Transverse colon (tissue), 4 donors: ENCODE data around the gene TBX3. TPM values are rescaled to one million over a fixed set of nuclear protein-coding genes. Genes with fewer than 3 reads are reported as not detected.
A peak's percentile ranks its signal among the peaks of the same experiment; 100 is the strongest.

Experiments used
- DNase-seq: peaks from one replicate; pipeline ENCODE4 v3.0.0-alpha.2; 2019
- H3K27ac ChIP-seq, 4 donors: fragments of 200-600 bp; sonication (generic); 2 replicates each; pipeline ENCODE4 v1.5.1; 2016 to 2018; ENCODE audit warnings: inconsistent platforms in 4 of 4
- H3K27me3 ChIP-seq: fragments of 200-600 bp; sonication (generic); 2 replicates; pipeline ENCODE4 v1.5.1; 2017; ENCODE audit warnings: inconsistent platforms
- H3K36me3 ChIP-seq, 4 donors: fragments of 200-600 bp; sonication (generic); 2 replicates each; pipeline ENCODE4 v1.5.1; 2017 to 2019; ENCODE audit warnings: inconsistent platforms in 4 of 4
- H3K4me1 ChIP-seq, 4 donors: fragments of 200-600 bp; sonication (generic); 2 replicates each; pipeline ENCODE4 v1.5.1; 2017 to 2020; ENCODE audit warnings: inconsistent platforms in 4 of 4
- H3K4me3 ChIP-seq, 4 donors: fragments of 200-600 bp; sonication (generic); 1 replicate in 1 of 4; 2 replicates in 3 of 4; pipeline versions ENCODE4 v1.5.1 to v1.6.1; 2017 to 2019; ENCODE audit warnings: inconsistent platforms in 4 of 4
- H3K9me3 ChIP-seq, 2 donors: fragments of 200-600 bp; sonication (generic); 2 replicates each; pipeline ENCODE4 v1.5.1; 2017 to 2019; ENCODE audit warnings: inconsistent platforms in 2 of 2
- CTCF ChIP-seq, 5 experiments: fragments of 200-600 bp in 3 of 5; fragments of 450-650 bp in 2 of 5; sonication (generic) in 3 of 5; IDR thresholded peaks; 1 replicate in 2 of 5; 2 replicates in 3 of 5; pipeline ENCODE4 v1.5.1; 2016 to 2017; ENCODE audit warnings: antibody characterized with exemption in 5 of 5, inconsistent platforms in 3 of 5, mild to moderate bottlenecking in 2 of 5, moderate library complexity in 1 of 5
- EP300 ChIP-seq: sonication (generic); formaldehyde crosslinking; IDR thresholded peaks from one replicate; pipeline ENCODE4 v1.6.1; 2017; ENCODE audit warnings: antibody characterized with exemption, low read depth
- POLR2A ChIP-seq: fragments of 450-650 bp; IDR thresholded peaks from one replicate; pipeline ENCODE4 v1.6.1; 2016; ENCODE audit warnings: antibody characterized with exemption, mild to moderate bottlenecking, moderate library complexity
- POLR2AphosphoS5 ChIP-seq, 3 donors: sonication (generic); formaldehyde crosslinking; IDR thresholded peaks; one replicate each; pipeline ENCODE4 v1.6.1; 2016; ENCODE audit warnings: antibody characterized with exemption in 3 of 3
- WGBS, 2 donors: methylation state at CpG; one replicate each; pipeline ENCODE4 v1.1.5; 2018; ENCODE audit warnings: low coverage in 1 of 2; 5-methylcytosine and 5-hydroxymethylcytosine counted together
- in situ Hi-C, 4 donors: fragments of 200-750 bp; cut with MboI; loops; one replicate each; pipeline versions ENCODE4 v1.15.0 to v1.15.1; 2017; ENCODE audit warnings: low sequenced_read_pairs in 3 of 4, low pct_ligation_motif_present in 1 of 4, low pct_unique_long_range_greater_than_20kb in 1 of 4
- intact Hi-C: fragments of 100-400 bp; cut with DNase I; formaldehyde crosslinking; loops from one replicate; pipeline ENCODE4 v1.15.1; 2023; ENCODE audit warnings: low total_unique reads
- total RNA-seq, 4 donors: library from RNA; depleted of rRNA; stranded (reverse); fragments of >200 nt; gene quantifications; one replicate each; pipeline ENCODE4 v1.1.0, GENCODE V29; 2016

TBX3 gene
- total RNA-seq, 4 donors from 2014 or later: 2.8 to 11.9 (median 5.9) TPM

GRCh38 chr12:114665411-114666260 is 18.3 kb downstream of the TBX3 start:
- H3K36me3 ChIP-seq: no peaks in the 10 kb centered on the region
- intact Hi-C loops: loop anchor here (2.0 to 5.0 kb wide), 2 partner anchors 1087 to 1252 kb away; no protein-coding TSS in a partner anchor
- peak overlapping the region in 1 of 4 donors; percentile 16 for H3K4me3 ChIP-seq
- H3K27me3 ChIP-seq: peaks cover 75% of the 10 kb centered on the region
- no peaks in the 10 kb centered on the region for H3K9me3 ChIP-seq
- 58% methylated on average over 54 of the region's 54 CpGs; no CpG with 5 or more reads in 1 of the 2 donors for WGBS, 2 donors
- no peak for DNase-seq
- no peak overlapping the region for H3K27ac ChIP-seq
- in situ Hi-C loops: loop anchor here in 2 of 4 donors (10.0 kb wide), 2 partner anchors 1089 to 1249 kb away; no protein-coding TSS in a partner anchor
- TF ChIP-seq POLR2AphosphoS5 (IDR thresholded peaks at IDR 0.05): no peak
- no peak for TF ChIP-seq CTCF (IDR thresholded peaks at IDR 0.05)
- no peak for TF ChIP-seq EP300
- no peak for TF ChIP-seq POLR2A
- H3K4me1 ChIP-seq: peaks cover 4 to 31% (median 10%) of the 10 kb centered on the region in 4 donors

GRCh38 chr12:114664651-114665320 is 19.2 kb downstream of the TBX3 start:
- TF ChIP-seq POLR2A: no peak
- no peak for TF ChIP-seq CTCF (IDR thresholded peaks at IDR 0.05)
- TF ChIP-seq EP300: no peak
- no peak for TF ChIP-seq POLR2AphosphoS5 (IDR thresholded peaks at IDR 0.05)
- DNase-seq: no peak
- H3K36me3 ChIP-seq: no peaks in the 10 kb centered on the region
- peaks cover 76% of the 10 kb centered on the region for H3K27me3 ChIP-seq
- H3K9me3 ChIP-seq: no peaks in the 10 kb centered on the region
- peak overlapping the region in 2 of 4 donors; percentile 4 to 16 for H3K4me3 ChIP-seq
- no peak overlapping the region for H3K27ac ChIP-seq
- 9% methylated on average over 14 to 47 of the region's 47 CpGs for WGBS, 2 donors
- H3K4me1 ChIP-seq: peaks cover 4 to 31% (median 10%) of the 10 kb centered on the region in 4 donors
- intact Hi-C loops: loop anchor here (2.0 to 5.0 kb wide), 2 partner anchors 1088 to 1253 kb away; no protein-coding TSS in a partner anchor
- in situ Hi-C loops: loop anchor here (5.0 to 10.0 kb wide), 4 partner anchors 1088 to 1253 kb away; no protein-coding TSS in a partner anchor

GRCh38 chr12:114662512-114663177 is 21.3 kb downstream of the TBX3 start:
- in situ Hi-C loops: loop anchor here (5.0 to 10.0 kb wide), 4 partner anchors 1090 to 1255 kb away; no protein-coding TSS in a partner anchor

More at GRCh38 chr12:114662512-114663177, 21.3 kb downstream of the TBX3 start:
- 0% methylated on average over 2 to 3 of the region's 3 CpGs for WGBS, 2 donors
- intact Hi-C loops: no loop called here
- no peak overlapping the region for H3K4me3 ChIP-seq
- H3K27ac ChIP-seq: no peak overlapping the region
- peak; percentile 84 for DNase-seq
- H3K4me1 ChIP-seq: peaks cover under 1 to 20% (median 4%) of the 10 kb centered on the region in 4 donors
- TF ChIP-seq EP300 (no peak), POLR2AphosphoS5 (IDR thresholded peaks at IDR 0.05) (no peak), POLR2A (no peak), CTCF (IDR thresholded peaks at IDR 0.05) (peak; percentile 90 to 96 (median 94))
- H3K9me3 ChIP-seq: no peaks in the 10 kb centered on the region
- H3K36me3 ChIP-seq: no peaks in the 10 kb centered on the region
- H3K27me3 ChIP-seq: peaks cover 61% of the 10 kb centered on the region
